ENCODE results near the gene INPP5J.

INPP5J gene

DNA sequence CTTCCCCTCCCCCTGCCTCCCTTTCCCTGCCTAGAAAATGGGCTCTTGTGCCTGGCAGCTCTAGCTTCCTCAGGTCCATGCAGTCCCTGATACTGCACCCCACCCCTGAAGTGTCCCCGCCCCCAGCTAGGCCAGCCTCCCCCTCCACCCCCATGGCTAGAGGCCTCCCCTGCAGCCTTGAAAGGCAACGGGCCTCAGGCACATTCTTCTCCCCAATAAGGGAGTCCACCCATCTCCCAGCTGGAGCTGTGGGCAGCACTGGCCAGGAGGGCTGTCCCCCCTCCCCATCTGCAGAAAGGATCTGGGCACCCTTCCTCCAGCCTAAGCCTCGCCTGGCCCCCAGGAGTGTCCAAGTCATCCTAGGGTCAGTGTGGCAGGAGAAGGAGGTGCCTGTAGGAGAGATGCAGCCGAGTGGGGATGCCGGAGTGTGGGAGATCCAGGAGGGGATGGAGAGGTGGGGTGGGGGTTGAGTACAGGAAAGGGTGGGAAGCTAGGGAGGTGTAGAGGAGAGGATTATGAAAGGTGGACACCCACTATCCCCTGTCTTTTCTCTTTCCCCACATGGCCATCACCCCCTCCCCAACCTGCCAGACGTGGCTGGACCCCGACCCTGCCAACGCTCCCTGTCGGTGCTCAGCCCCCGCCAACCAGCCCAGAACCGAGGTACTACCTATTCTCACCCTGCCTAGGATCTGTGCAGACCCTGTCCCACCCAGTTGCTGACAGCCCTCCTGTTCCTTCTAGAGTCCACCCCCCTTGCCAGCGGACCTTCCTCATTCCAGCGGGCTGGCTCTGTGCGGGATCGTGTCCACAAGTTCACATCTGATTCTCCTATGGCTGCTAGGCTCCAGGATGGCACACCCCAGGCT is 32.3 kb upstream of the INPP5J start:
- Histone ChIP-seq H3K79me2 (ENCODE audit: control insufficient read depth, low read length) (no peaks in the 10 kb centered on the region), H3K27me3 (ENCODE audit: control insufficient read depth, low read length) (no peaks in the 10 kb centered on the region), H3K4me1 (ENCODE audit: control insufficient read depth, low read length) (peaks cover 15% of the 10 kb centered on the region), H3K27ac (ENCODE audit: low read depth, low read length) (no peak overlapping the region), H3K9me2 (replicated peaks; ENCODE audit: control insufficient read depth, low read length) (no peaks in the 10 kb centered on the region), H4K20me1 (ENCODE audit: control insufficient read depth, insufficient read depth, low read depth, low read length) (no peaks in the 10 kb centered on the region), H3K4me2 (ENCODE audit: low read length) (no peak overlapping the region), H3F3A (ENCODE audit: control insufficient read depth, insufficient read depth) (no peaks in the 10 kb centered on the region), H3K9me3 (ENCODE audit: control insufficient read depth, insufficient read depth, low read length) (no peaks in the 10 kb centered on the region), H3K4me3 (ENCODE audit: low read length) (no peak overlapping the region), H3K36me3 (ENCODE audit: control insufficient read depth, low read length) (no peaks in the 10 kb centered on the region)
- TF ChIP-seq, protein P1, sequence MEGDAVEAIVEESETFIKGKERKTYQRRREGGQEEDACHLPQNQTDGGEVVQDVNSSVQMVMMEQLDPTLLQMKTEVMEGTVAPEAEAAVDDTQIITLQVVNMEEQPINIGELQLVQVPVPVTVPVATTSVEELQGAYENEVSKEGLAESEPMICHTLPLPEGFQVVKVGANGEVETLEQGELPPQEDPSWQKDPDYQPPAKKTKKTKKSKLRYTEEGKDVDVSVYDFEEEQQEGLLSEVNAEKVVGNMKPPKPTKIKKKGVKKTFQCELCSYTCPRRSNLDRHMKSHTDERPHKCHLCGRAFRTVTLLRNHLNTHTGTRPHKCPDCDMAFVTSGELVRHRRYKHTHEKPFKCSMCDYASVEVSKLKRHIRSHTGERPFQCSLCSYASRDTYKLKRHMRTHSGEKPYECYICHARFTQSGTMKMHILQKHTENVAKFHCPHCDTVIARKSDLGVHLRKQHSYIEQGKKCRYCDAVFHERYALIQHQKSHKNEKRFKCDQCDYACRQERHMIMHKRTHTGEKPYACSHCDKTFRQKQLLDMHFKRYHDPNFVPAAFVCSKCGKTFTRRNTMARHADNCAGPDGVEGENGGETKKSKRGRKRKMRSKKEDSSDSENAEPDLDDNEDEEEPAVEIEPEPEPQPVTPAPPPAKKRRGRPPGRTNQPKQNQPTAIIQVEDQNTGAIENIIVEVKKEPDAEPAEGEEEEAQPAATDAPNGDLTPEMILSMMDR (IDR thresholded peaks at IDR 0.05; ENCODE audit: low read depth, low read length, poor library complexity, severe bottlenecking), result no peak
- no peak for TF ChIP-seq EZH2phosphoT487 (IDR thresholded peaks at IDR 0.05; ENCODE audit: borderline replicate concordance, low read length)

DNA sequence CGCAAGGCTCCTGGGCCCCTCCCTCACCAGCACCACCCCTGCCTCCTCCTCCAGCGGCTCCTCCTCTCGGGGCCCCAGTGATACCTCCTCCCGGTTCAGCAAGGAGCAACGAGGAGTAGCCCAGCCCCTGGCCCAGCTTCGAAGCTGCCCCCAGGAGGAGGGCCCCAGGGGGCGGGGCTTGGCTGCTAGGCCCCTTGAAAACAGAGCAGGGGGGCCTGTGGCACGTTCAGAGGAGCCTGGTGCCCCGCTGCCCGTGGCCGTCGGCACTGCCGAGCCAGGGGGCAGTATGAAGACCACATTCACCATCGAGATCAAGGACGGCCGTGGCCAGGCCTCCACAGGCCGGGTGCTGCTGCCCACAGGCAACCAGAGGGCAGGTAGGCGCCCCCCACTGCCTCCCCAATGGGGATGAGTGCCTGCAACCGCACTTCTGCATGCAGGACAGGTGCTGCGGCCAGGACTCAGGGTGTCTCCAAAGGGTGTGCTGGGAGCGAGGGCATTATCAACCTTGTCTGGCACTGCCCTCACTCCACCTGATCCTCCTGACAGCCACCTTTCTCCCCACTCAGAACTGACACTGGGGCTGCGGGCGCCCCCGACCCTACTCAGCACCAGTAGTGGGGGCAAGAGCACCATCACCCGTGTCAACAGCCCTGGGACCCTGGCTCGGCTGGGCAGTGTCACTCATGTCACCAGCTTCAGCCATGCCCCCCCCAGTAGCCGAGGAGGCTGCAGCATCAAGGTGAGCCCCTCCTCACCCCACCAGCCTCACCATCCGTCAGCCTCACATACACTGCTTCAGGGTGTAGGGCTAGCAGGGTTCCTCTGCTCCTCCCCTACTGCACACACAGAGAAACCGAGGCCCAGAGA is 31.4 kb upstream of the INPP5J start:
- TF ChIP-seq, protein P1 (IDR thresholded peaks at IDR 0.05; ENCODE audit: low read depth, low read length, poor library complexity, severe bottlenecking), result no peak
- no peak for TF ChIP-seq EZH2phosphoT487 (IDR thresholded peaks at IDR 0.05; ENCODE audit: borderline replicate concordance, low read length)
- Histone ChIP-seq H3K9me2 (replicated peaks; ENCODE audit: control insufficient read depth, low read length) (no peaks in the 10 kb centered on the region), H3K9me3 (ENCODE audit: control insufficient read depth, insufficient read depth, low read length) (no peaks in the 10 kb centered on the region), H3F3A (ENCODE audit: control insufficient read depth, insufficient read depth) (no peaks in the 10 kb centered on the region), H3K27ac (ENCODE audit: low read depth, low read length) (no peak overlapping the region), H3K79me2 (ENCODE audit: control insufficient read depth, low read length) (no peaks in the 10 kb centered on the region), H4K20me1 (ENCODE audit: control insufficient read depth, insufficient read depth, low read depth, low read length) (no peaks in the 10 kb centered on the region), H3K4me2 (ENCODE audit: low read length) (no peak overlapping the region), H3K4me1 (ENCODE audit: control insufficient read depth, low read length) (peaks cover 12% of the 10 kb centered on the region), H3K36me3 (ENCODE audit: control insufficient read depth, low read length) (no peaks in the 10 kb centered on the region), H3K4me3 (ENCODE audit: low read length) (no peak overlapping the region), H3K27me3 (ENCODE audit: control insufficient read depth, low read length) (no peaks in the 10 kb centered on the region)

DNA sequence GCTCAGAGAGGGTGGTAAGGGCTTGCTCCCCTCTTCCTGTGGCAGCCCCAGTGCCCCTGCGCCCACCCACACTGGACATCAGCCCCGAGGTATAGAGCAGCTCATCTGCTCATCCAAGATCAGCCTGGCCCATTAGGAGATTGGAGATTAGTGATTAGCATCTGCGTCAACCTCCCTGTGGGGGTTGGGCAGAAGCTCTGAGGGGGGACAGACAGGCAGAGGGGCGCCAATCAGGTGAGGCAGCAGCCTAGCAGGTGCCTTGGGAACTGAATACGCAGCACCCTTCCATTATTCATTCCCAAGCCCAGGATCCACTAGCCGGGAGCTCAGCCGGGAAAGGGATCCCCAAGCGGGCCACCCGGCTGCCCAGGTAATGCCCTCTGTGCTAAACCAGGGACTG is 30.6 kb upstream of the INPP5J start:
- Histone ChIP-seq H3K27ac (ENCODE audit: low read depth, low read length) (no peak overlapping the region), H3K9me2 (replicated peaks; ENCODE audit: control insufficient read depth, low read length) (no peaks in the 10 kb centered on the region), H3F3A (ENCODE audit: control insufficient read depth, insufficient read depth) (no peaks in the 10 kb centered on the region), H3K27me3 (ENCODE audit: control insufficient read depth, low read length) (no peaks in the 10 kb centered on the region), H4K20me1 (ENCODE audit: control insufficient read depth, insufficient read depth, low read depth, low read length) (no peaks in the 10 kb centered on the region), H3K36me3 (ENCODE audit: control insufficient read depth, low read length) (no peaks in the 10 kb centered on the region), H3K4me1 (ENCODE audit: control insufficient read depth, low read length) (peaks cover 12% of the 10 kb centered on the region), H3K79me2 (ENCODE audit: control insufficient read depth, low read length) (no peaks in the 10 kb centered on the region), H3K9me3 (ENCODE audit: control insufficient read depth, insufficient read depth, low read length) (no peaks in the 10 kb centered on the region), H3K4me3 (ENCODE audit: low read length) (no peak overlapping the region), H3K4me2 (ENCODE audit: low read length) (no peak overlapping the region)
- no peak for TF ChIP-seq EZH2phosphoT487 (IDR thresholded peaks at IDR 0.05; ENCODE audit: borderline replicate concordance, low read length)
- TF ChIP-seq, protein P1 (IDR thresholded peaks at IDR 0.05; ENCODE audit: low read depth, low read length, poor library complexity, severe bottlenecking), result no peak
